WTC11 (cell line): ENCODE results near the gene DPY30. TPM values are rescaled to one million over a fixed set of nuclear protein-coding genes. Genes with fewer than 3 reads are reported as not detected.

ENCODE experiments used
- ATAC-seq: fragments of 200-7000 bp; cut with Tn5 transposase; 2 replicates; pipeline ENCODE4 v1.10.0; 2021; ENCODE audit warnings: mild to moderate bottlenecking, moderate library complexity
- CTCF ChIA-PET: fragments of 300-600 bp; sonication (Branson Sonifier 250); formaldehyde crosslinking; loops from one replicate; lab custom pipeline; 2021; ENCODE audit warnings: antibody characterized with exemption; lab: Charles Lee
- POLR2A ChIA-PET: fragments of 350-600 bp; sonication (Branson Sonifier 250); formaldehyde crosslinking; loops from one replicate; lab custom pipeline; 2021; ENCODE audit warnings: antibody characterized with exemption; lab: Charles Lee
- DNase-seq: peaks from one replicate; pipeline ENCODE4 v3.0.0; 2021; ENCODE audit warnings: low spot score
- H3K27ac Mint-ChIP-seq: 2 replicates; pipeline ENCODE4 v1.8.0; 2021; ENCODE audit warnings: mixed read lengths
- H3K27me3 Mint-ChIP-seq: 2 replicates; pipeline ENCODE4 v1.8.0; 2021; ENCODE audit warnings: low read depth, mild to moderate bottlenecking, moderate library complexity, mixed read lengths
- H3K36me3 Mint-ChIP-seq: 2 replicates; pipeline ENCODE4 v1.8.0; 2021; ENCODE audit warnings: mixed read lengths
- H3K4me1 Mint-ChIP-seq: 2 replicates; pipeline ENCODE4 v1.8.0; 2022; ENCODE audit warnings: mixed read lengths
- H3K4me3 Mint-ChIP-seq: 2 replicates; pipeline ENCODE4 v1.8.0; 2021; ENCODE audit warnings: mild to moderate bottlenecking, moderate library complexity, mixed read lengths
- H3K9me3 Mint-ChIP-seq: 2 replicates; pipeline ENCODE4 v1.8.0; 2021; ENCODE audit warnings: mixed read lengths
- AFF4 ChIP-seq: sonication (generic); formaldehyde crosslinking; IDR thresholded peaks from 2 replicates; pipeline ENCODE4 v1.8.1; 2023; ENCODE audit warnings: mild to moderate bottlenecking, missing genetic modification reagents, borderline replicate concordance
- ATF2 ChIP-seq: sonication (generic); formaldehyde crosslinking; IDR thresholded peaks from 2 replicates; pipeline ENCODE4 v1.8.1; 2022; ENCODE audit warnings: low read depth, missing genetic modification reagents, borderline replicate concordance
- CBFB ChIP-seq: sonication (generic); formaldehyde crosslinking; IDR thresholded peaks from 2 replicates; pipeline ENCODE4 v1.8.1; 2022; ENCODE audit warnings: mild to moderate bottlenecking, low read depth, missing genetic modification reagents
- CREB1 ChIP-seq: sonication (generic); formaldehyde crosslinking; IDR thresholded peaks from 2 replicates; pipeline ENCODE4 v1.8.0; 2023; ENCODE audit warnings: mild to moderate bottlenecking, missing genetic modification reagents
- GABPB1 ChIP-seq: sonication (generic); formaldehyde crosslinking; IDR thresholded peaks from 2 replicates; pipeline ENCODE4 v1.8.1; 2023; ENCODE audit warnings: mild to moderate bottlenecking, missing genetic modification reagents
- HMGA2 ChIP-seq: fragments of 250-450 bp; sonication (Bioruptor Pico); IDR thresholded peaks from 2 replicates; pipeline ENCODE4 v1.4.0; 2021; ENCODE audit warnings: mild to moderate bottlenecking, moderate library complexity
- HMGXB4 ChIP-seq: sonication (generic); formaldehyde crosslinking; IDR thresholded peaks from 2 replicates; pipeline ENCODE4 v1.8.1; 2023; ENCODE audit warnings: mild to moderate bottlenecking, moderate library complexity, missing genetic modification reagents
- IRF2 ChIP-seq: sonication (generic); formaldehyde crosslinking; IDR thresholded peaks from 2 replicates; pipeline ENCODE4 v1.8.0; 2022; ENCODE audit warnings: low read depth, missing genetic modification reagents, borderline replicate concordance
- MLX ChIP-seq: sonication (generic); formaldehyde crosslinking; IDR thresholded peaks from 2 replicates; pipeline ENCODE4 v1.8.1; 2023; ENCODE audit warnings: mild to moderate bottlenecking, missing genetic modification reagents, moderate library complexity
- NFATC4 ChIP-seq: fragments of 250-450 bp; sonication (Bioruptor Pico); IDR thresholded peaks from 2 replicates; pipeline ENCODE4 v1.9.0; 2021; ENCODE audit warnings: mild to moderate bottlenecking
- NR2C2 ChIP-seq: sonication (generic); formaldehyde crosslinking; IDR thresholded peaks from 2 replicates; pipeline ENCODE4 v1.8.0; 2022; ENCODE audit warnings: mild to moderate bottlenecking, missing genetic modification reagents
- PRDM15 ChIP-seq: sonication (generic); formaldehyde crosslinking; IDR thresholded peaks from 2 replicates; pipeline ENCODE4 v1.8.0; 2022; ENCODE audit warnings: missing genetic modification reagents
- ZMAT4 ChIP-seq: fragments of 250-450 bp; sonication (Bioruptor Pico); IDR thresholded peaks from 2 replicates; pipeline ENCODE4 v1.9.0; 2021; ENCODE audit warnings: mild to moderate bottlenecking
- ZNF317 ChIP-seq: sonication (generic); formaldehyde crosslinking; IDR thresholded peaks from 2 replicates; pipeline ENCODE4 v1.8.1; 2023; ENCODE audit warnings: low read depth, mild to moderate bottlenecking, moderate library complexity, missing genetic modification reagents, borderline replicate concordance
- total RNA-seq: library from RNA; stranded (reverse); gene quantifications from 3 replicates; pipeline ENCODE4 v1.2.3, GENCODE V29; 2021

Gene DPY30
- total RNA-seq, 1 experiment from 2014 or later, result 116 TPM

GRCh38 chr2:32064021-32064601, 24.5 kb upstream of the DPY30 start:
- TF ChIP-seq PRDM15 (CRISPR knock-in tag), result no peak
- TF ChIP-seq NR2C2 (CRISPR knock-in tag), result no peak
- no peak for TF ChIP-seq CREB1 (CRISPR knock-in tag)
- no peak for TF ChIP-seq HMGXB4 (CRISPR knock-in tag)
- TF ChIP-seq ZNF317, result no peak
- no peak for TF ChIP-seq HMGA2 (CRISPR knock-in tag)
- TF ChIP-seq CBFB (CRISPR knock-in tag), result no peak
- TF ChIP-seq ZMAT4 (CRISPR knock-in tag), result no peak
- no peak for TF ChIP-seq GABPB1 (CRISPR knock-in tag)
- no peak for TF ChIP-seq NFATC4 (CRISPR knock-in tag)
- TF ChIP-seq IRF2 (CRISPR knock-in tag), result no peak
- TF ChIP-seq AFF4 (CRISPR knock-in tag), result no peak
- no peak for TF ChIP-seq ATF2 (CRISPR knock-in tag)
- no peak for TF ChIP-seq MLX (CRISPR knock-in tag)
- DNase-seq (no peak), ATAC-seq (no peak; the same call in 1 of the 2 replicates)
- ChIA-PET POLR2A (interaction anchor here (0.9 to 3.9 kb wide), 4 partner anchors 10 to 102 kb away, joined by 3 to 56 read pairs (median 10); partner anchors contain the start of genes DPY30 and SLC30A6), CTCF (interaction anchor here (0.6 to 3.2 kb wide), 5 partner anchors 12 to 177 kb away, joined by 3 to 25 read pairs (median 5); partner anchors contain the start of gene DPY30)
- H3K4me3 Mint-ChIP-seq, result peak overlapping the region; percentile 95
- H3K36me3 Mint-ChIP-seq, result no peaks in the 10 kb centered on the region
- H3K27ac Mint-ChIP-seq, result peak overlapping the region; percentile 88
- no peaks in the 10 kb centered on the region for H3K27me3 Mint-ChIP-seq
- H3K4me1 Mint-ChIP-seq, result peaks cover 20% of the 10 kb centered on the region
- H3K9me3 Mint-ChIP-seq, result no peaks in the 10 kb centered on the region
